Measurements from ENCODE around the gene SLC39A5. TPM values are rescaled to one million over a fixed set of nuclear protein-coding genes. Genes with fewer than 3 reads are reported as not detected.

The SLC39A5 gene
- total RNA-seq, 1 experiment from 2014 or later = 0.87 TPM

DNA sequence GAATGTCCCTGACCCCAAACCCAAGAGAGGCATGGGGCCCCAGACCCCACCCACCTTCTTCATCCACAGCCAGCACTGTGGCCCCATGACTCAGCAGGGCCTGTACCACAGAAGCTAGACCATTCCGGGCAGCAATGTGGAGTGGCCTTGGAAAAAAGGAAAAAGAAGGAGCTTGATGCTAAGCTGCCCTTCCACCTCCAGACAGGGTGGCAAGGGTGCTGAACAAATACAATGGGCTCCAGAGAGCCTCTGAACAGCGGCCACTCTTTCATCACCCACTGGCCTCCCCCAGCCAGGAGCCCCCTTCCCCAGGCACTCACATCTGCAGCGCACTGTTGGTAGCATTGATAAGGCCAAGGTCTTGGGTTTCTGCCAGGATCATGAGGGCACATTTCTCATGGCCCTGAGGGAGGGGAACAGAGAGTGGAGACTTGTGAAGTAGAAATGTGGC is 13.9 kb downstream of the SLC39A5 start:
- no peak overlapping the region for H3K27ac ChIP-seq
- CTCF ChIA-PET = no interaction called here

DNA sequence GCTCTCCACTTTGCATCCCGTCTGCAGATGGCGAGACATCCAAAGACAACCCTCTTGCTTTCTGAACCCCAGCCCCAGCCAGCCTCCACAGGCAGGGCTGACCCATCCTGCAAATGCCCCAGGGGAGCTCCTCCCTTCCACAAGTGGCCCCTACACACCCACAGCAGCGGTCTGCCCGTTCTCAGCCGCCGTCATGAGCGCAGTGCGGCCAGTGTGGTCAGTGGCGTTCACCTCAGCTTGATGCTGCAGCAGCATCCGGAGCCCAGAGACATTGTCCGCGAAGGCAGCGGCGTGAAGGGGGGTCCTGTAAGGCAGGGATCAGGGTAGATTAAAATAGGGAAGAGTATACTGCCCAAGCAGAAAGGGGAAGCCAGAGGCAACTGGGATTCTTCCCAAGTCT is 14.6 kb downstream of the SLC39A5 start:
- no peaks in the 10 kb centered on the region for H3K9me3 ChIP-seq (ENCODE audit: insufficient read depth, low read depth)
- no peaks in the 10 kb centered on the region for H3K9me2 ChIP-seq (ENCODE audit: insufficient read depth)
- H4K20me1 ChIP-seq (ENCODE audit: insufficient read depth) = no peaks in the 10 kb centered on the region; the same call in 1 of the 2 replicates
- peaks cover 16% of the 10 kb centered on the region; the same call in 1 of the 2 replicates for H3K36me3 ChIP-seq (ENCODE audit: low read depth)
- no peak for DNase-seq
- BruUV-seq (replicated peaks) = no TSS peak
- H3K4me1 ChIP-seq (replicated peaks; ENCODE audit: insufficient read depth) = no peaks in the 10 kb centered on the region
- H3K4me3 ChIP-seq = no peak overlapping the region
- ChIA-PET POLR2A (ENCODE audit: unreplicated experiment) (no interaction called here), CTCF (no interaction called here)
- H3K79me2 ChIP-seq (ENCODE audit: low read depth) = no peaks in the 10 kb centered on the region
- no peaks in the 10 kb centered on the region for H3K27me3 ChIP-seq (ENCODE audit: insufficient read depth, low read depth)
- no peaks in the 10 kb centered on the region for H3F3A ChIP-seq (ENCODE audit: insufficient read depth, low read depth)
- no peak overlapping the region for H3K27ac ChIP-seq
- H2AFZ ChIP-seq = no peak overlapping the region
- TF ChIP-seq EZH2 (IDR thresholded peaks at IDR 0.05; ENCODE audit: low read depth) = no peak
- TF ChIP-seq, protein P1, sequence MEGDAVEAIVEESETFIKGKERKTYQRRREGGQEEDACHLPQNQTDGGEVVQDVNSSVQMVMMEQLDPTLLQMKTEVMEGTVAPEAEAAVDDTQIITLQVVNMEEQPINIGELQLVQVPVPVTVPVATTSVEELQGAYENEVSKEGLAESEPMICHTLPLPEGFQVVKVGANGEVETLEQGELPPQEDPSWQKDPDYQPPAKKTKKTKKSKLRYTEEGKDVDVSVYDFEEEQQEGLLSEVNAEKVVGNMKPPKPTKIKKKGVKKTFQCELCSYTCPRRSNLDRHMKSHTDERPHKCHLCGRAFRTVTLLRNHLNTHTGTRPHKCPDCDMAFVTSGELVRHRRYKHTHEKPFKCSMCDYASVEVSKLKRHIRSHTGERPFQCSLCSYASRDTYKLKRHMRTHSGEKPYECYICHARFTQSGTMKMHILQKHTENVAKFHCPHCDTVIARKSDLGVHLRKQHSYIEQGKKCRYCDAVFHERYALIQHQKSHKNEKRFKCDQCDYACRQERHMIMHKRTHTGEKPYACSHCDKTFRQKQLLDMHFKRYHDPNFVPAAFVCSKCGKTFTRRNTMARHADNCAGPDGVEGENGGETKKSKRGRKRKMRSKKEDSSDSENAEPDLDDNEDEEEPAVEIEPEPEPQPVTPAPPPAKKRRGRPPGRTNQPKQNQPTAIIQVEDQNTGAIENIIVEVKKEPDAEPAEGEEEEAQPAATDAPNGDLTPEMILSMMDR (conservative IDR thresholded peaks at IDR 0.05) = no peak
- no peak overlapping the region for H3K4me2 ChIP-seq
- intact Hi-C loops (cut with micrococcal nuclease; ENCODE audit: unreplicated experiment) = no loop called here

More for the DNA sequence above, 13.9 kb downstream of the SLC39A5 start:
- H3K9me2 ChIP-seq (ENCODE audit: insufficient read depth) = no peaks in the 10 kb centered on the region
- POLR2A ChIA-PET (ENCODE audit: unreplicated experiment) = no interaction called here
- DNase-seq = no peak
- no peaks in the 10 kb centered on the region for H3K79me2 ChIP-seq (ENCODE audit: low read depth)
- H3K4me2 ChIP-seq = no peak overlapping the region
- 0 out of 2 replicates have a peak, but pooled peaks cover 11% of the 10 kb centered on the region for H3K36me3 ChIP-seq (ENCODE audit: low read depth)
- no peaks in the 10 kb centered on the region for H3K9me3 ChIP-seq (ENCODE audit: insufficient read depth, low read depth)
- H3K4me1 ChIP-seq (replicated peaks; ENCODE audit: insufficient read depth) = no peaks in the 10 kb centered on the region
- H2AFZ ChIP-seq = no peak overlapping the region
- intact Hi-C loops (cut with micrococcal nuclease; ENCODE audit: unreplicated experiment) = no loop called here
- H3F3A ChIP-seq (ENCODE audit: insufficient read depth, low read depth) = no peaks in the 10 kb centered on the region
- H3K27me3 ChIP-seq (ENCODE audit: insufficient read depth, low read depth) = no peaks in the 10 kb centered on the region
- no peak overlapping the region for H3K4me3 ChIP-seq
- BruUV-seq (replicated peaks) = no TSS peak
- H4K20me1 ChIP-seq (ENCODE audit: insufficient read depth) = no peaks in the 10 kb centered on the region; the same call in 1 of the 2 replicates
- no peak for TF ChIP-seq EZH2 (IDR thresholded peaks at IDR 0.05; ENCODE audit: low read depth)
- TF ChIP-seq, protein P1 (conservative IDR thresholded peaks at IDR 0.05) = no peak

DNA sequence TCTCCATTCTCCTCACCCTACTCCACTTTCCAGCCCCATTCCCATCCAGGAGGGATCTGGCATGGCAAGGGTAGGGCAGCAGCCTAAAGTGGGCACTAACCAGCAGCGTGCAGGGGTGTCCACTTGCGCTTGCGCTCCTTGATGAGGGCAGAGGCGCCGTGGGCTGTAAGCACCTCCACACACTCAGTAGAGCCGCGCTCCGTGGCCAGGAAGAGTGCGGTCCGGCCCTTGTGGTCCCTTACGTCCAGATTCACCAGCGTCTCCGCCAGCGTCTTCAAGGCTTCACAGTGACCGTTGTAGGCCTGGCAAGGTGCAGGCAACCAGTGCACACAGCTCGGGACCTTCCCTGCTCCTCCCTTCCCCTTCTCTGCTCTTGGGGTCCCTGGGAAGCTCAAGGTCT is 18.1 kb downstream of the SLC39A5 start:
- Histone ChIP-seq H3K4me2 (no peak overlapping the region), H3K27ac (no peak overlapping the region), H3K79me2 (ENCODE audit: low read depth) (no peaks in the 10 kb centered on the region), H3K4me3 (no peak overlapping the region), H4K20me1 (ENCODE audit: insufficient read depth) (no peaks in the 10 kb centered on the region; the same call in 1 of the 2 replicates), H3F3A (ENCODE audit: insufficient read depth, low read depth) (no peaks in the 10 kb centered on the region), H3K4me1 (replicated peaks; ENCODE audit: insufficient read depth) (no peaks in the 10 kb centered on the region), H3K27me3 (ENCODE audit: insufficient read depth, low read depth) (no peaks in the 10 kb centered on the region), H3K9me3 (ENCODE audit: insufficient read depth, low read depth) (no peaks in the 10 kb centered on the region), H2AFZ (no peak overlapping the region), H3K36me3 (ENCODE audit: low read depth) (peaks cover 18% of the 10 kb centered on the region; the same call in 1 of the 2 replicates), H3K9me2 (ENCODE audit: insufficient read depth) (no peaks in the 10 kb centered on the region)
- DNase-seq = no peak
- no TSS peak for BruUV-seq (replicated peaks)
- no peak for TF ChIP-seq EZH2 (IDR thresholded peaks at IDR 0.05; ENCODE audit: low read depth)
- TF ChIP-seq, protein P1 (conservative IDR thresholded peaks at IDR 0.05) = no peak
- intact Hi-C loops (cut with micrococcal nuclease; ENCODE audit: unreplicated experiment) = no loop called here
- ChIA-PET CTCF (no interaction called here), POLR2A (ENCODE audit: unreplicated experiment) (interaction anchor here (0.5 kb wide), 1 partner anchor 9 kb away, joined by 11 read pairs; no protein-coding TSS in a partner anchor)
